CD4-positive, alpha-beta T cell (primary cell): ENCODE measurements around the gene NAT9. TPM values are rescaled to one million over a fixed set of nuclear protein-coding genes. Genes with fewer than 3 reads are reported as not detected.

Experiments used
- ATAC-seq: fragments of 200-7000 bp; cut with Tn5 transposase; one replicate; pipeline ENCODE4 v1.10.0; 2022; ENCODE audit warnings: mild to moderate bottlenecking; ENCODE audit not compliant: poor library complexity
- CTCF ChIA-PET: fragments of 350-600 bp; sonication (Branson Sonifier 250); formaldehyde crosslinking; loops from one replicate; lab custom pipeline; 2021; ENCODE audit warnings: antibody characterized with exemption, inconsistent platforms; lab: Charles Lee
- POLR2A ChIA-PET: fragments of 350-600 bp; sonication (Branson Sonifier 250); formaldehyde crosslinking; loops from one replicate; lab custom pipeline; 2021; ENCODE audit warnings: antibody characterized with exemption, inconsistent platforms; lab: Charles Lee
- DNase-seq, 14 experiments: peaks; one replicate each; pipeline ENCODE4 v3.0.0-alpha.2; 2013 to 2020; ENCODE audit warnings: mixed read lengths in 2 of 14
- H3K27ac ChIP-seq, 2 donors: one replicate each; pipeline versions ENCODE4 v1.5.1 to v1.7.0; 2013; ENCODE audit warnings: low read length in 2 of 2, low read depth in 1 of 2, mild to moderate bottlenecking in 1 of 2
- H3K27me3 ChIP-seq, 2 experiments: 1 replicate in 1 of 2; 2 replicates in 1 of 2; pipeline versions ENCODE4 v1.6.1 to v1.7.0; 2013; ENCODE audit warnings: low read length in 2 of 2, control low read depth in 1 of 2, mild to moderate bottlenecking in 1 of 2, moderate library complexity in 1 of 2; ENCODE audit not compliant: insufficient read depth in 2 of 2, control insufficient read depth in 1 of 2
- H3K36me3 ChIP-seq: one replicate; pipeline ENCODE4 v1.6.1; 2013; ENCODE audit warnings: low read length, control low read depth; ENCODE audit not compliant: insufficient read depth
- H3K4me1 ChIP-seq: one replicate; pipeline ENCODE4 v1.6.1; 2013; ENCODE audit warnings: low read length, control low read depth; ENCODE audit not compliant: insufficient read depth
- H3K4me3 ChIP-seq: one replicate; pipeline ENCODE4 v1.5.1; 2013; ENCODE audit warnings: mild to moderate bottlenecking, low read length, moderate library complexity
- H3K9me3 ChIP-seq, 2 experiments: 1 replicate in 1 of 2; 2 replicates in 1 of 2; pipeline versions ENCODE4 v1.6.1 to v1.7.0; 2013; ENCODE audit warnings: low read length in 2 of 2, mild to moderate bottlenecking in 2 of 2, control low read depth in 1 of 2, moderate library complexity in 1 of 2; ENCODE audit not compliant: control insufficient read depth in 1 of 2, insufficient read depth in 1 of 2
- H3K27ac Mint-ChIP-seq: one replicate; pipeline ENCODE4 v1.8.0; 2020; ENCODE audit warnings: mixed read lengths
- H3K27me3 Mint-ChIP-seq: one replicate; pipeline ENCODE4 v1.8.0; 2021; ENCODE audit warnings: mixed read lengths
- H3K36me3 Mint-ChIP-seq: one replicate; pipeline ENCODE4 v1.8.0; 2021; ENCODE audit warnings: low read depth, mixed read lengths
- H3K4me1 Mint-ChIP-seq: one replicate; pipeline ENCODE4 v1.8.0; 2021; ENCODE audit warnings: low read depth, mixed read lengths
- H3K4me3 Mint-ChIP-seq: one replicate; pipeline ENCODE4 v1.8.0; 2020; ENCODE audit warnings: mild to moderate bottlenecking, mixed read lengths
- H3K9me3 Mint-ChIP-seq: one replicate; pipeline ENCODE4 v1.8.0; 2020; ENCODE audit warnings: mixed read lengths
- intact Hi-C, 2 experiments: fragments of 100-400 bp; cut with DNase I in 1 of 2; cut with micrococcal nuclease in 1 of 2; formaldehyde crosslinking; loops; one replicate each; pipeline versions ENCODE4 v1.15.1 to v1.9.0; 2023 to 2025; cut with DNase I, micrococcal nuclease
- total RNA-seq, 174 experiments: library from RNA in 2 of 174; stranded (reverse) in 2 of 174; gene quantifications; one replicate each; pipeline ENCODE4 v1.2.3 and lab custom pipeline; 2021 to 2026
- TF ChIP-seq, protein P1 (sequence below): fragments of 200-600 bp; IDR thresholded peaks from one replicate; pipeline ENCODE4 v1.8.0; 2022; ENCODE audit warnings: antibody characterized with exemption, mild to moderate bottlenecking

The NAT9 gene
- total RNA-seq, 2 experiments from 2014 or later: 34.6 to 38.2 TPM

DNA sequence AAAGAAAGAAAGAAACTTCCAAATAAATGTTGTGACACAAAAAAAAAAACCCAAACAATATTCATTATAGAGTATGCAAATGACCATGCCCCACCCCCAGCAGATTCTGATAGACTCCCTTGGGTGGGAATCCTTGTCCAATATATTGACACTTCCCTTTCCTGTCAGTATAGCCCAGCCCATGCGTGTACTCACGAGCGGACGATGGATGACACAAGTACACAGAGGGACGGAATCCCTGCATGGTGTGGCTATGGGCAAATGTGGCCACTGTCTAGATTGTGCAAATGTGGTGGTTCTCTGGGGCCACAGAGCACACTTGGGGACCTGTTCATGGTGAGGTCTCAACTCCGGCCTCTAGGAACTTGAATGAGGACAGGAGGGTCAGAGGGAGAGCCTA, 36.0 kb downstream of the NAT9 start:
- H3K9me3 ChIP-seq: no peaks in the 10 kb centered on the region
- TF ChIP-seq, protein P1, sequence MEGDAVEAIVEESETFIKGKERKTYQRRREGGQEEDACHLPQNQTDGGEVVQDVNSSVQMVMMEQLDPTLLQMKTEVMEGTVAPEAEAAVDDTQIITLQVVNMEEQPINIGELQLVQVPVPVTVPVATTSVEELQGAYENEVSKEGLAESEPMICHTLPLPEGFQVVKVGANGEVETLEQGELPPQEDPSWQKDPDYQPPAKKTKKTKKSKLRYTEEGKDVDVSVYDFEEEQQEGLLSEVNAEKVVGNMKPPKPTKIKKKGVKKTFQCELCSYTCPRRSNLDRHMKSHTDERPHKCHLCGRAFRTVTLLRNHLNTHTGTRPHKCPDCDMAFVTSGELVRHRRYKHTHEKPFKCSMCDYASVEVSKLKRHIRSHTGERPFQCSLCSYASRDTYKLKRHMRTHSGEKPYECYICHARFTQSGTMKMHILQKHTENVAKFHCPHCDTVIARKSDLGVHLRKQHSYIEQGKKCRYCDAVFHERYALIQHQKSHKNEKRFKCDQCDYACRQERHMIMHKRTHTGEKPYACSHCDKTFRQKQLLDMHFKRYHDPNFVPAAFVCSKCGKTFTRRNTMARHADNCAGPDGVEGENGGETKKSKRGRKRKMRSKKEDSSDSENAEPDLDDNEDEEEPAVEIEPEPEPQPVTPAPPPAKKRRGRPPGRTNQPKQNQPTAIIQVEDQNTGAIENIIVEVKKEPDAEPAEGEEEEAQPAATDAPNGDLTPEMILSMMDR: no peak
- H3K27ac ChIP-seq: peak overlapping the region; percentile 58 to 67
- ATAC-seq (no peak), DNase-seq (no peak)
- peaks cover 8% of the 10 kb centered on the region for H3K36me3 ChIP-seq
- Mint-ChIP-seq H3K4me3 (peak overlapping the region; percentile 75), H3K9me3 (no peaks in the 10 kb centered on the region), H3K36me3 (no peaks in the 10 kb centered on the region), H3K27ac (peak overlapping the region; percentile 91), H3K4me1 (peaks cover 76% of the 10 kb centered on the region), H3K27me3 (no peaks in the 10 kb centered on the region)
- H3K27me3 ChIP-seq: no peaks in the 10 kb centered on the region
- peaks cover 97% of the 10 kb centered on the region for H3K4me1 ChIP-seq
- H3K4me3 ChIP-seq: no peak overlapping the region
- POLR2A ChIA-PET: interaction anchor here (1.1 to 5.1 kb wide), 3 partner anchors 9 to 83 kb away, joined by 3 to 89 read pairs (median 28); partner anchors contain the start of gene NHERF1
- intact Hi-C loops: no loop called here
- CTCF ChIA-PET: interaction anchor here (6.0 kb wide), 1 partner anchor 82 kb away, joined by 101 read pairs; no protein-coding TSS in a partner anchor

DNA sequence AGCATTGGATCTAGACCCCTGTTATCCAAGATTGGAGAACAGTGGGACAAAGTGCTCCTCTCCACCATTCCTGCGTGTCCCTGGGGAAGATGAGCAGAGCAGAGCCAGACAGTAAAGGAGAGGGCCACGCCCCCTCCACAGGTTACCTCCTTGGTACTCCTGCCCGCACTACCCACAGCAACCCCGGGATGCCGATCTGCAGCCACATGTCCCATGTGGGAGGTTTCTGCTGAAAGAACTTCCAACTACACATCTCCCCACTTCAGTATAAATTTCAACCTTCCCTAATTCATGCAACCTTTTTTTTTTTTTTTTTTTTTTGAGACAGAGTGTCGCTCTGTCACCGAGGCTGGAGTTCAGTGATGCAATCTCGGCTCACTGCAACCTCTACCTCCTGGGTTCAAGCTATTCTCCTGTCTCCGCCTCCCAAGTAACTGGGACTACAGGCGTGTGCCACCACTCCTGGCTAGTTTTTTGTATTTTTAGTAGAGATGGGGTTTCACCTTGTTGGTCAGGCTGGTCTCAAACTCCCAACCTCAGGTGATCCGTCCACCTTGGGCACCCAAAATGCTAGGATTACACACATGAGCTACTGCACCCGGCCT, 36.8 kb downstream of the NAT9 start:
- H3K27me3 ChIP-seq: no peaks in the 10 kb centered on the region
- POLR2A ChIA-PET: interaction anchor here (1.0 to 5.1 kb wide), 8 partner anchors 10 to 82 kb away, joined by 3 to 89 read pairs (median 28); partner anchors contain the start of genes NAT9 and NHERF1
- H3K27ac ChIP-seq: peak overlapping the region; percentile 18 to 70

More for the DNA sequence above, 36.8 kb downstream of the NAT9 start:
- TF ChIP-seq, protein P1: no peak
- no peaks in the 10 kb centered on the region for H3K9me3 ChIP-seq
- H3K4me1 ChIP-seq: peaks cover 88% of the 10 kb centered on the region
- no peaks in the 10 kb centered on the region for H3K27me3 Mint-ChIP-seq
- H3K27ac Mint-ChIP-seq: peak overlapping the region; percentile 91
- H3K36me3 Mint-ChIP-seq: no peaks in the 10 kb centered on the region
- peak overlapping the region; percentile 95 for H3K4me3 Mint-ChIP-seq
- CTCF ChIA-PET: interaction anchor here (2.9 to 6.0 kb wide), 2 partner anchors 31 to 81 kb away, joined by 23 to 101 read pairs; no protein-coding TSS in a partner anchor
- H3K36me3 ChIP-seq: peaks cover 7% of the 10 kb centered on the region
- H3K4me1 Mint-ChIP-seq: peaks cover 74% of the 10 kb centered on the region
- DNase-seq (peak in 5 of 14 experiments; percentile 38 to 67 (median 54)), ATAC-seq (peak; percentile 25)
- peak overlapping the region; percentile 93 for H3K4me3 ChIP-seq
- no peaks in the 10 kb centered on the region for H3K9me3 Mint-ChIP-seq
- intact Hi-C loops: loop anchor here in 1 of 2 experiments (10.0 kb wide), 1 partner anchor 535 kb away; the partner anchor contains the start of gene RPL38
